ENCODE measurements around the gene OR7G3.

DNA sequence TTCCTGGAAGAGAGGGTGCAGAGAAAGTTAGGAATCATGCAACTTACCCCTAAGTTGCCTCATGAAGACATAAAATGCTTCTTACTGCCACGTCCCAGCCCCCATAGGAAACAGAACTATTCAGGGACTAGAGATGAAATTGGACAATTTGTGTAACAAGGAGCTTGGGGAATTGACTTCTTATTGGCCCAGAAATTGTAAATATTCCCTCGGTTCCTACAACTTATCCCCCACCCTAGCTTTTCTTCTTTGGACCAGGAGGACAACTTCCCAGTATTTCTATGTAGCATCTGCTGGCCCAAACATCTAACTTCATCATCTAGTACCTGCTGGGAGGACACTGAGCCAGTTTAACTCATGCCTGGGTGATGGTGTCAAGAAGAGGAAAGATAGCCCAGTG lies 40.0 kb downstream of the OR7G3 start, which contains the start of gene OR1M1:
- TF ChIP-seq, protein P1, sequence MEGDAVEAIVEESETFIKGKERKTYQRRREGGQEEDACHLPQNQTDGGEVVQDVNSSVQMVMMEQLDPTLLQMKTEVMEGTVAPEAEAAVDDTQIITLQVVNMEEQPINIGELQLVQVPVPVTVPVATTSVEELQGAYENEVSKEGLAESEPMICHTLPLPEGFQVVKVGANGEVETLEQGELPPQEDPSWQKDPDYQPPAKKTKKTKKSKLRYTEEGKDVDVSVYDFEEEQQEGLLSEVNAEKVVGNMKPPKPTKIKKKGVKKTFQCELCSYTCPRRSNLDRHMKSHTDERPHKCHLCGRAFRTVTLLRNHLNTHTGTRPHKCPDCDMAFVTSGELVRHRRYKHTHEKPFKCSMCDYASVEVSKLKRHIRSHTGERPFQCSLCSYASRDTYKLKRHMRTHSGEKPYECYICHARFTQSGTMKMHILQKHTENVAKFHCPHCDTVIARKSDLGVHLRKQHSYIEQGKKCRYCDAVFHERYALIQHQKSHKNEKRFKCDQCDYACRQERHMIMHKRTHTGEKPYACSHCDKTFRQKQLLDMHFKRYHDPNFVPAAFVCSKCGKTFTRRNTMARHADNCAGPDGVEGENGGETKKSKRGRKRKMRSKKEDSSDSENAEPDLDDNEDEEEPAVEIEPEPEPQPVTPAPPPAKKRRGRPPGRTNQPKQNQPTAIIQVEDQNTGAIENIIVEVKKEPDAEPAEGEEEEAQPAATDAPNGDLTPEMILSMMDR (IDR thresholded peaks at IDR 0.05): no peak
- no peak for TF ChIP-seq ZFX (IDR thresholded peaks at IDR 0.05; ENCODE audit: borderline replicate concordance)
